Endothelial cell (in vitro differentiated cells): ENCODE results near the gene NTSR1. TPM values are rescaled to one million over a fixed set of nuclear protein-coding genes. Genes with fewer than 3 reads are reported as not detected.

Experiments used
- DNase-seq: peaks from one replicate; pipeline ENCODE4 v3.0.0; 2021; ENCODE audit warnings: low spot score
- H3K27ac Mint-ChIP-seq: one replicate; pipeline ENCODE4 v1.8.0; 2021; ENCODE audit warnings: mixed read lengths, inconsistent platforms; ENCODE audit not compliant: unreplicated experiment
- H3K27me3 Mint-ChIP-seq: one replicate; pipeline ENCODE4 v1.8.0; 2021; ENCODE audit warnings: mild to moderate bottlenecking, moderate library complexity, mixed read lengths, inconsistent platforms; ENCODE audit not compliant: unreplicated experiment
- H3K36me3 Mint-ChIP-seq: one replicate; pipeline ENCODE4 v1.8.0; 2021; ENCODE audit warnings: mild to moderate bottlenecking, low read depth, mixed read lengths, inconsistent platforms; ENCODE audit not compliant: unreplicated experiment
- H3K4me1 Mint-ChIP-seq: one replicate; pipeline ENCODE4 v1.8.0; 2021; ENCODE audit warnings: mild to moderate bottlenecking, mixed read lengths, inconsistent platforms; ENCODE audit not compliant: unreplicated experiment
- H3K4me3 Mint-ChIP-seq: one replicate; pipeline ENCODE4 v1.8.0; 2021; ENCODE audit warnings: mild to moderate bottlenecking, mixed read lengths, inconsistent platforms; ENCODE audit not compliant: unreplicated experiment
- H3K9me3 Mint-ChIP-seq: one replicate; pipeline ENCODE4 v1.8.0; 2021; ENCODE audit warnings: mixed read lengths, inconsistent platforms; ENCODE audit not compliant: unreplicated experiment
- total RNA-seq: library from RNA; stranded (reverse); fragmentation: NEBNext Ultra II Directional; extraction: Animal tissue kit (Norgen Biotek cat#: 25700); gene quantifications from one replicate; pipeline ENCODE4 v1.2.1, GENCODE V29; 2021; ENCODE audit not compliant: unreplicated experiment
- TF ChIP-seq, protein P1 (sequence below): fragments of 200-600 bp; sonication (generic); IDR thresholded peaks from one replicate; pipeline ENCODE4 v1.5.0; 2021; ENCODE audit warnings: antibody characterized with exemption; ENCODE audit not compliant: unreplicated experiment

The NTSR1 gene
- total RNA-seq, 1 donor from 2014 or later: not detected

DNA sequence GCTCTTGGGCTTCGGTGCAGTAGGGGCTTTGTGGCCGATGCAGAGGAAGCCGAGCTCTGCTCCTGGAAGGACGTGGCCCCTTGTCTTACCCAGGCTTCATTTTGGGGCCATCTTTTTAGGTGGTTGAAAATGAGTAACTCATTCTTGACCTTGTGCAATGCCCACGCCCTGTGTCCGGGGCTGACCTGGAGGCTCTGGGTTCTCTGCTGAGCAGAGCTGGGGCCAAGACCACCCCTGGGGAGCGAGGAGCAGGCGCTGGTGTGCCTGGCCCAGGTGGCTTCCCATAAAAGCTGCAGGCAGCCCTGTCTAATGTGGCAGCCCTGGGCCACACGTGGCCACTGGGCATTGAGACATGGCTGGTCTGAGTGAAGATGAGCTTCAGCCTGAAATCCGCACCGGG is 25.7 kb downstream of the NTSR1 start:
- DNase-seq: no peak
- Mint-ChIP-seq H3K27ac (no peak overlapping the region), H3K36me3 (no peaks in the 10 kb centered on the region), H3K4me1 (no peaks in the 10 kb centered on the region), H3K27me3 (no peaks in the 10 kb centered on the region), H3K4me3 (no peak overlapping the region), H3K9me3 (no peaks in the 10 kb centered on the region)
- TF ChIP-seq, protein P1, sequence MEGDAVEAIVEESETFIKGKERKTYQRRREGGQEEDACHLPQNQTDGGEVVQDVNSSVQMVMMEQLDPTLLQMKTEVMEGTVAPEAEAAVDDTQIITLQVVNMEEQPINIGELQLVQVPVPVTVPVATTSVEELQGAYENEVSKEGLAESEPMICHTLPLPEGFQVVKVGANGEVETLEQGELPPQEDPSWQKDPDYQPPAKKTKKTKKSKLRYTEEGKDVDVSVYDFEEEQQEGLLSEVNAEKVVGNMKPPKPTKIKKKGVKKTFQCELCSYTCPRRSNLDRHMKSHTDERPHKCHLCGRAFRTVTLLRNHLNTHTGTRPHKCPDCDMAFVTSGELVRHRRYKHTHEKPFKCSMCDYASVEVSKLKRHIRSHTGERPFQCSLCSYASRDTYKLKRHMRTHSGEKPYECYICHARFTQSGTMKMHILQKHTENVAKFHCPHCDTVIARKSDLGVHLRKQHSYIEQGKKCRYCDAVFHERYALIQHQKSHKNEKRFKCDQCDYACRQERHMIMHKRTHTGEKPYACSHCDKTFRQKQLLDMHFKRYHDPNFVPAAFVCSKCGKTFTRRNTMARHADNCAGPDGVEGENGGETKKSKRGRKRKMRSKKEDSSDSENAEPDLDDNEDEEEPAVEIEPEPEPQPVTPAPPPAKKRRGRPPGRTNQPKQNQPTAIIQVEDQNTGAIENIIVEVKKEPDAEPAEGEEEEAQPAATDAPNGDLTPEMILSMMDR: no peak

DNA sequence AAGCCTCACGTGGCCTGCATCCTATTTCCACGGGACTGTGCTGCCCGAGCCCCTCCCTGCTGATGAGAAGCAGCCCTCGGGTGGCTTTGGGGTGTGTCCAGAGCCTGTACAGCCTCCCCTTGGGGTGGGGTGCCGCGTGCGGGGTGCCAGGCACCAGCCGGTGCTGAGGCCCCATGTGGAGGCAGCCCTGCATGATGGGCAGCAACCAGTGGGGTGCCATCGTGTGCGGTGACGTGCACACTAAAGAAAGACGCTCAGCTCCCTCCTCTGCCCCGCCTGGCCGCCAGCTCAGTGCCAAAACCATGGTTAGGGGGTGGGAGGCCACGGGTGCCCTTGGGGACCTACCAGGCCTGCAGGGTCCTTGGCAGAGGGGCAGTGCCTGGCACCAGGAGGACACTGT is 26.2 kb downstream of the NTSR1 start:
- TF ChIP-seq, protein P1: no peak
- Mint-ChIP-seq H3K36me3 (no peaks in the 10 kb centered on the region), H3K4me1 (no peaks in the 10 kb centered on the region), H3K9me3 (no peaks in the 10 kb centered on the region), H3K27ac (no peak overlapping the region), H3K4me3 (no peak overlapping the region), H3K27me3 (no peaks in the 10 kb centered on the region)
- DNase-seq: no peak

DNA sequence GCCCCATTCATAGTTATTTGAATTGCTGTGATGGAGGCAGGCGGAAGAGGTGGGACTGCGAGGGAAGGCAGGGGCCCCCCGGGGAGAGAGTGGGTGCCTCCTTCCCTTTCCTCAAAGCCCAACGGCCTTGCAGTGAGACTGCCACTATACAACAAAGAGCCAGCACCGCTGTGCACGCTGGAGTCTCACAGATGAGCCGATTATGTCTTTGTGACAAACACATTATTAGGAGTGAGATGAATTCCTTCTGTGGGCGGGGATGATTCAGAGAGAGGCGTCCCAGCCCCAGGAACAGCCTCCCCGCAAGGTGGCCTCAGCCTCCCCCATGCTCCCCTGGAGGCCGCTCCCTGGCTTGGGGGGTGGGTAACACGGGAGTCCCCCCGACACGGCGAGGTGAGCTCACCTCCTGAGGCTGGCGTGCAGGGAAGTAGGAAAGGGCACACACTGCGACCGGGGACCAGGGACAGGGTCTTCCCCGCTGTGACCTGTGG is 26.7 kb downstream of the NTSR1 start:
- H3K27me3 Mint-ChIP-seq: peaks cover 4% of the 10 kb centered on the region
- no peak for DNase-seq
- H3K36me3 Mint-ChIP-seq: no peaks in the 10 kb centered on the region
- no peak overlapping the region for H3K27ac Mint-ChIP-seq
- no peaks in the 10 kb centered on the region for H3K9me3 Mint-ChIP-seq
- no peak overlapping the region for H3K4me3 Mint-ChIP-seq
- H3K4me1 Mint-ChIP-seq: no peaks in the 10 kb centered on the region
- TF ChIP-seq, protein P1: no peak

DNA sequence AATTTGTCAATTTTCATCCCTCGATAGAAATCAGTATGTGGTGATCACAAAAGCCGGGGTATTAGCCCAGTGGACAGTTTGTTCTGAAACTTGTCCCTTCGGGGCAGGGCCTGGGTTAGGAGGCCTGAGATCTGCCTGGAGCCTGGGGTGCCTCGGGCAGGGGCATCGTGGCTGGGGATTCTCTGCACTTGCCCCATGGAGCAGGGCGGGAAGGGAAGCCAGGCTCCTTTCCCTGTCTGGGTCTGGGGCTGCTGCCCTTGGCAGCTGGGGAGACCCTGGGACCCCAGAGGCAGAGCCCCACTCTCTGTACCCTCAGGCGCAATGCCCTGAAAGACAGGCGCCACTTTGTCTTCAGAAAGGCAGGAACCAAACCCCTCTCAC is 27.4 kb downstream of the NTSR1 start:
- H3K9me3 Mint-ChIP-seq: no peaks in the 10 kb centered on the region
- no peak for DNase-seq
- H3K27ac Mint-ChIP-seq: no peak overlapping the region
- peaks cover 4% of the 10 kb centered on the region for H3K27me3 Mint-ChIP-seq
- no peak overlapping the region for H3K4me3 Mint-ChIP-seq
- no peaks in the 10 kb centered on the region for H3K4me1 Mint-ChIP-seq
- no peaks in the 10 kb centered on the region for H3K36me3 Mint-ChIP-seq
- TF ChIP-seq, protein P1: no peak

DNA sequence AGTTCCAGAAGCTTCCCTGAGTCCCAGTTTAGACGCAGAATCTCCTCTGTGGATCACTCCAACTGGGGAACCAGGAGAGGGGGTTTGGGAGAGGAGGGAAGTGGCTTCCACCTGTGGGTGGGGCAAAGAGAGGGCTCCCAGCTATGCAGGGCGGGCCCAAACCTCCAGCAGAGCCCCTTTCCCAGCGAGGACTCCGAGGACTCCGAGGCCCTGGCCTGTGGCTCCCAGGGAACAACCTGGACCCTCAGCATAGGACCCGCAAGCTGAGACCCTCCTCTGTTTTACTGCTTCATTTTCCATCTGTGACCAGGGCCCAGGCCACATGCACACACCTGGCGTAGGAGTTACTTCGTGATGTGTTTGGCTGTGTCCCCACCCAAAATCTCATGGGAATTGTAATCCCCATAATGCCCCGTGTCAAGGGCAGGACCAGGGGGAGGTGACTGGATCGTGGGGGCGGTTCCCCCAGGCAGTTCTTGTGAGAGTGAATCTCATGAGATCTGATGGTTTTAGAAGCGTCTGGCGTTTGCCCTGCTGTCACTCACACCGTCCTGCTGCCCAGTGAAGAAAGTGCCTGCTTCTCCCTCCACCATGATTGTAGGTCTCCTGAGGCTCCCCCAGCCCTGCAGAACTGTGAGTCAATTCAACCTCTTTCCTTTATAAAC is 27.9 kb downstream of the NTSR1 start:
- Mint-ChIP-seq H3K27me3 (peaks cover 4% of the 10 kb centered on the region), H3K4me1 (no peaks in the 10 kb centered on the region), H3K9me3 (no peaks in the 10 kb centered on the region), H3K36me3 (no peaks in the 10 kb centered on the region), H3K27ac (no peak overlapping the region), H3K4me3 (no peak overlapping the region)
- TF ChIP-seq, protein P1: no peak
- DNase-seq: no peak
